ENCODE data around the gene SETD7.

GRCh38 chr4:139492429-139492828 lies 63.6 kb downstream of the SETD7 start:
- TF ChIP-seq CTCF (conservative IDR thresholded peaks at IDR 0.05; ENCODE audit: low read length) = no peak
- TF ChIP-seq EZH2phosphoT487 (IDR thresholded peaks at IDR 0.05; ENCODE audit: borderline replicate concordance) = no peak
